ENCODE data around the gene KRT72.

The KRT72 gene

DNA sequence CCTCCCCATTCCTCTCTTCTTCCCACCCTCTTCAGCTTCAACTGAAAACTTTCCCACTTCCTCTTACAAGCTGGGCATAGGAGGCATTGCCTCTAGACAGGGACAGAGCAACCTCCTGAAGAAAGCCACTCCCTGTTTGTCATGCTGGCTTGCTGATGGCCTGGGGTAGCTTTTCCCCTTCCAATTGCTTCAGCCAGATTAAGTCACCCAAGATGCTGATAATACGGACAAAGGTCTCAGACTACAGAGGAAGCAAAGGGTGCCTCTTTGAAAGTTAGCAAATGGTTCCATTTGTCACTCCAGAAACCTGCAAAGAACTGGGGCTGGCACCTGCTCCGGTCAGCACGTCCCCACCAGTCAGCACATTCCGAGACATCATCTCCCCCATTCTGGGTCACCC lies 44.7 kb upstream of the KRT72 start:
- no peaks in the 10 kb centered on the region; the same call in 1 of the 2 replicates for H3K27me3 ChIP-seq (ENCODE audit: insufficient read depth, low read length)
- no peak overlapping the region for H3K9ac ChIP-seq (ENCODE audit: low read length)
- no peak overlapping the region for H2AFZ ChIP-seq (ENCODE audit: low read length)
- no peak overlapping the region for H3K4me3 ChIP-seq (ENCODE audit: low read depth, low read length, poor library complexity, severe bottlenecking)
- H3K9me2 ChIP-seq (ENCODE audit: low read depth, low read length) = no peaks in the 10 kb centered on the region
- no peak overlapping the region for H3K27ac ChIP-seq (ENCODE audit: low read depth, low read length, poor library complexity, severe bottlenecking)
- H4K20me1 ChIP-seq (ENCODE audit: insufficient read depth, low read length) = no peaks in the 10 kb centered on the region
- no peaks in the 10 kb centered on the region for H3K79me2 ChIP-seq (ENCODE audit: insufficient read depth, low read length)
- no peaks in the 10 kb centered on the region for H3K36me3 ChIP-seq (ENCODE audit: insufficient read depth, low read length)
- no peaks in the 10 kb centered on the region for H3K4me1 ChIP-seq (ENCODE audit: insufficient read depth, low read length, severe bottlenecking)
- TF ChIP-seq, protein P1, sequence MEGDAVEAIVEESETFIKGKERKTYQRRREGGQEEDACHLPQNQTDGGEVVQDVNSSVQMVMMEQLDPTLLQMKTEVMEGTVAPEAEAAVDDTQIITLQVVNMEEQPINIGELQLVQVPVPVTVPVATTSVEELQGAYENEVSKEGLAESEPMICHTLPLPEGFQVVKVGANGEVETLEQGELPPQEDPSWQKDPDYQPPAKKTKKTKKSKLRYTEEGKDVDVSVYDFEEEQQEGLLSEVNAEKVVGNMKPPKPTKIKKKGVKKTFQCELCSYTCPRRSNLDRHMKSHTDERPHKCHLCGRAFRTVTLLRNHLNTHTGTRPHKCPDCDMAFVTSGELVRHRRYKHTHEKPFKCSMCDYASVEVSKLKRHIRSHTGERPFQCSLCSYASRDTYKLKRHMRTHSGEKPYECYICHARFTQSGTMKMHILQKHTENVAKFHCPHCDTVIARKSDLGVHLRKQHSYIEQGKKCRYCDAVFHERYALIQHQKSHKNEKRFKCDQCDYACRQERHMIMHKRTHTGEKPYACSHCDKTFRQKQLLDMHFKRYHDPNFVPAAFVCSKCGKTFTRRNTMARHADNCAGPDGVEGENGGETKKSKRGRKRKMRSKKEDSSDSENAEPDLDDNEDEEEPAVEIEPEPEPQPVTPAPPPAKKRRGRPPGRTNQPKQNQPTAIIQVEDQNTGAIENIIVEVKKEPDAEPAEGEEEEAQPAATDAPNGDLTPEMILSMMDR (IDR thresholded peaks at IDR 0.05; ENCODE audit: low read length) = no peak
- H3K9me3 ChIP-seq (ENCODE audit: low read length) = no peaks in the 10 kb centered on the region
- no peak overlapping the region for H3K4me2 ChIP-seq (ENCODE audit: low read length)
- H3F3A ChIP-seq (ENCODE audit: insufficient read depth, low read length) = no peaks in the 10 kb centered on the region

DNA sequence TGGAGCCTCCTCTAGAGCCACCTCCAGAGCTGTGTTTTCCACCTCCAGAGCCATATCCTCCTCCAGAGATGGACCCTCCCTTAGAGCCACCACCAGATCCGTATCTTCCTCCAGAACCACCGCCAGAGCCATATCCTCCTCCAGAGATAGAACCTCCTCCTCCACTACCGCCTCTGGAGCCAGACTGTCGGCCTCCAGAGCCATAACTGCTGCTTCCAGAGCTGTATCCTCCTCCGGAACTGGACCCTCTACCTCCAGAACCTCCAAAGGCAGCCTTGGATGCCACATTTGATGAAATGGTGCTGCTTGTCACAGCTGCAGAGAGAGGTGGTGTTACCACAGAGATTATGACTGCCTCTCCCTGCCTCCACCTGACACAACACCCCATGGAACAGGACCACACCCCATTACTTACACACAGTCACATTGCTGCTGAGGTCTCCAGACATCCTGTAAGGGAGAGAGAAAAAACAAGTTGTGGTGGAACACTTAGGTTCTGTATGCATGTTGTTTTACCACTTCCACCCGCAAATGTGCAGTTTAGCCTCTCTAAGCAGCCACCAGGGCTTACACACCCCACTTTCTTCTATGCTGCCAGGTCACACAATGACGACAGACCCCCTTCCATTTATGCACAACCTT lies 44.0 kb upstream of the KRT72 start:
- TF ChIP-seq EZH2 (IDR thresholded peaks at IDR 0.05; ENCODE audit: borderline replicate concordance, low read length) = no peak
- TF ChIP-seq, protein P1 (IDR thresholded peaks at IDR 0.05; ENCODE audit: low read length) = no peak
- Histone ChIP-seq H3K79me2 (ENCODE audit: insufficient read depth, low read length) (no peaks in the 10 kb centered on the region), H3K9me3 (ENCODE audit: low read length) (no peaks in the 10 kb centered on the region), H3K4me1 (ENCODE audit: insufficient read depth, low read length, severe bottlenecking) (no peaks in the 10 kb centered on the region), H3K9me2 (ENCODE audit: low read depth, low read length) (no peaks in the 10 kb centered on the region), H3K4me2 (ENCODE audit: low read length) (no peak overlapping the region), H3K36me3 (ENCODE audit: insufficient read depth, low read length) (no peaks in the 10 kb centered on the region), H4K20me1 (ENCODE audit: insufficient read depth, low read length) (no peaks in the 10 kb centered on the region), H2AFZ (ENCODE audit: low read length) (no peak overlapping the region), H3K27ac (ENCODE audit: low read depth, low read length, poor library complexity, severe bottlenecking) (no peak overlapping the region), H3K4me3 (ENCODE audit: low read depth, low read length, poor library complexity, severe bottlenecking) (no peak overlapping the region), H3F3A (ENCODE audit: insufficient read depth, low read length) (no peaks in the 10 kb centered on the region), H3K27me3 (ENCODE audit: insufficient read depth, low read length) (no peaks in the 10 kb centered on the region; the same call in 1 of the 2 replicates), H3K9ac (ENCODE audit: low read length) (no peak overlapping the region)

DNA sequence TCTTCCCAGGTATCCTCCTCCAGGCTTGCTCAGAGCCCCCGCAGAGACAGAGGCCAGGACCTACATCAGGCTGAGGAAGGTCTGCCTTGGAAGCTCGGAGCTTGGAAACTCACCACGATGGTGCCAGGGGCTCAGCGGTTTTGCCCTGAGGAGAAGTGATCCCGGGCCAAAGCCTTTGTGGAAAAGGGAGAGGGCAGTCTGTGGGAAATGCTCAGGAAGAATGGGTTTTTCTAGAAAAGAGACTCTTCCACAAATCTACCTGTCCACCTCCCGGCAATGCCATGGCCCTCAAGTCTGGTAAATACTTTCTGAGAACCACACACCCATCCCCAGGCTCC lies 42.8 kb upstream of the KRT72 start:
- H3K27me3 ChIP-seq (ENCODE audit: insufficient read depth, low read length) = no peaks in the 10 kb centered on the region

More for the DNA sequence above, 42.8 kb upstream of the KRT72 start:
- H3K9me3 ChIP-seq (ENCODE audit: low read length) = no peaks in the 10 kb centered on the region
- no peaks in the 10 kb centered on the region for H3K9me2 ChIP-seq (ENCODE audit: low read depth, low read length)
- no peak overlapping the region for H3K27ac ChIP-seq (ENCODE audit: low read depth, low read length, poor library complexity, severe bottlenecking)
- no peak overlapping the region for H3K4me3 ChIP-seq (ENCODE audit: low read depth, low read length, poor library complexity, severe bottlenecking)
- no peak overlapping the region for H3K4me2 ChIP-seq (ENCODE audit: low read length)
- H2AFZ ChIP-seq (ENCODE audit: low read length) = no peak overlapping the region
- H3K9ac ChIP-seq (ENCODE audit: low read length) = no peak overlapping the region
- no peaks in the 10 kb centered on the region for H3K79me2 ChIP-seq (ENCODE audit: insufficient read depth, low read length)
- no peaks in the 10 kb centered on the region for H3K4me1 ChIP-seq (ENCODE audit: insufficient read depth, low read length, severe bottlenecking)
- no peaks in the 10 kb centered on the region for H4K20me1 ChIP-seq (ENCODE audit: insufficient read depth, low read length)
- TF ChIP-seq, protein P1 (IDR thresholded peaks at IDR 0.05; ENCODE audit: low read length) = no peak
- TF ChIP-seq EZH2 (IDR thresholded peaks at IDR 0.05; ENCODE audit: borderline replicate concordance, low read length) = no peak
- H3F3A ChIP-seq (ENCODE audit: insufficient read depth, low read length) = no peaks in the 10 kb centered on the region
- no peaks in the 10 kb centered on the region for H3K36me3 ChIP-seq (ENCODE audit: insufficient read depth, low read length)
